HCT116 (cell line): ENCODE results near the gene TBCD. TPM values are rescaled to one million over a fixed set of nuclear protein-coding genes. Genes with fewer than 3 reads are reported as not detected.

Experiments used
- ATAC-seq: fragments of 200-7000 bp; cut with Tn5 transposase; 2 replicates; pipeline ENCODE4 v1.9.1; 2020; ENCODE audit warnings: mild to moderate bottlenecking, moderate library complexity
- BruUV-seq: library from RNA; stranded (reverse); fragments of 400-500 nt; replicated peaks from 2 replicates; lab custom pipeline; 2021; lab: Mats Ljungman, UMichigan
- CTCF ChIA-PET: fragments of 300-600 bp; sonication (Branson Sonifier 250); formaldehyde crosslinking; loops from one replicate; lab custom pipeline; 2021; ENCODE audit warnings: antibody characterized with exemption; lab: Charles Lee
- POLR2A ChIA-PET: fragments of 300-600, 350-600 bp; sonication (Branson Sonifier 250); formaldehyde crosslinking; loops from one replicate; lab custom pipeline; 2021; ENCODE audit warnings: antibody characterized with exemption; lab: Charles Lee
- RAD21 ChIA-PET, 2 experiments: fragments of 300-600 bp; sonication (Branson Sonifier 250); formaldehyde crosslinking; loops; one replicate each; lab custom pipeline; 2023; ENCODE audit warnings: low total read pairs in 2 of 2; ENCODE audit not compliant: uncharacterized antibody in 2 of 2, unreplicated experiment in 2 of 2, low non-redundant PET in 1 of 2; lab: Charles Lee
- DNase-seq: peaks from one replicate; pipeline ENCODE4 v3.0.0-alpha.2; 2010; ENCODE audit warnings: low read depth, low spot score
- H2AFZ ChIP-seq: fragments of 200-600 bp; shearing (Covaris generic), sonication (generic); 2 replicates; pipeline ENCODE4 v1.6.1; 2017; ENCODE audit warnings: low read depth, mixed run types, mixed read lengths, antibody characterized with exemption, low read length; ENCODE audit not compliant: poor library complexity, severe bottlenecking
- H3K27ac ChIP-seq: 2 replicates; pipeline ENCODE4 v1.5.1; 2012; ENCODE audit warnings: low read depth, low read length
- H3K27me3 ChIP-seq: fragments of 200-600 bp; sonication (generic); 2 replicates; pipeline ENCODE4 v1.6.1; 2016; ENCODE audit warnings: mixed run types, low read length, mixed read lengths; ENCODE audit not compliant: insufficient read depth
- H3K36me3 ChIP-seq, 2 experiments: fragments of 200-500 bp in 1 of 2; fragments of 200-600 bp in 1 of 2; sonication (Bioruptor generic) in 1 of 2; sonication (generic) in 1 of 2; 2 replicates each; pipeline versions ENCODE4 v1.5.1 to v1.6.1; 2014 to 2016; ENCODE audit warnings: low read length in 2 of 2, inconsistent platforms in 1 of 2, mixed read lengths in 1 of 2, mixed run types in 1 of 2; ENCODE audit not compliant: insufficient read depth in 2 of 2, control insufficient read depth in 1 of 2
- H3K4me1 ChIP-seq, 2 experiments: fragments of 200-600 bp in 1 of 2; sonication (generic) in 1 of 2; 2 replicates each; pipeline versions ENCODE4 v1.5.1 to v1.6.1; 2012 to 2017; ENCODE audit warnings: low read length in 2 of 2, inconsistent platforms in 1 of 2, mild to moderate bottlenecking in 1 of 2, mixed read lengths in 1 of 2, mixed run types in 1 of 2, moderate library complexity in 1 of 2; ENCODE audit not compliant: insufficient read depth in 2 of 2, control insufficient read depth in 1 of 2
- H3K4me2 ChIP-seq: fragments of 200-600 bp; sonication (generic); 2 replicates; pipeline ENCODE4 v1.6.1; 2017; ENCODE audit warnings: mixed run types, low read length, mixed read lengths
- H3K4me3 ChIP-seq, 2 experiments: fragments of 200-600 bp in 1 of 2; sonication (generic) in 1 of 2; replicated peaks in 1 of 2; 2 replicates each; pipeline ENCODE4 v1.5.1; 2011 to 2016; ENCODE audit warnings: low read length in 2 of 2, control low read depth in 1 of 2, low read depth in 1 of 2, mild to moderate bottlenecking in 1 of 2, mixed read lengths in 1 of 2, mixed run types in 1 of 2
- H3K79me2 ChIP-seq: fragments of 200-600 bp; sonication (generic); 2 replicates; pipeline ENCODE4 v1.6.1; 2017; ENCODE audit warnings: mild to moderate bottlenecking, mixed run types, low read length, moderate library complexity, mixed read lengths; ENCODE audit not compliant: insufficient read depth
- H3K9ac ChIP-seq: fragments of 200-600 bp; sonication (generic); 2 replicates; pipeline ENCODE4 v1.6.1; 2016; ENCODE audit warnings: low read length, mixed read lengths
- H3K9me2 ChIP-seq: fragments of 200-600 bp; sonication (generic), shearing (Covaris generic); 2 replicates; pipeline ENCODE4 v1.6.1; 2017; ENCODE audit warnings: mixed run types, mild to moderate bottlenecking, moderate library complexity; ENCODE audit not compliant: insufficient read depth
- H3K9me3 ChIP-seq, 2 experiments: fragments of 200-500 bp in 1 of 2; fragments of 200-600 bp in 1 of 2; sonication (Bioruptor generic) in 1 of 2; sonication (generic) in 1 of 2; 2 replicates each; pipeline ENCODE4 v1.6.1; 2014 to 2017; ENCODE audit warnings: low read length in 2 of 2, mixed read lengths in 2 of 2, inconsistent platforms in 1 of 2, low read depth in 1 of 2, mild to moderate bottlenecking in 1 of 2, mixed run types in 1 of 2, moderate library complexity in 1 of 2; ENCODE audit not compliant: control insufficient read depth in 1 of 2, insufficient read depth in 1 of 2
- H4K20me1 ChIP-seq: fragments of 200-600 bp; sonication (generic), shearing (Covaris generic); 2 replicates; pipeline ENCODE4 v1.6.1; 2017; ENCODE audit warnings: mixed run types, mild to moderate bottlenecking, moderate library complexity; ENCODE audit not compliant: insufficient read depth
- CTCF ChIP-seq, 3 experiments: fragments of 200-600 bp in 1 of 3; sonication (generic) in 1 of 3; IDR thresholded peaks in 2 of 3; conservative IDR thresholded peaks in 1 of 3; 2 replicates each; pipeline ENCODE4 v1.5.1; 2012 to 2017; ENCODE audit warnings: low read depth in 2 of 3, low read length in 2 of 3, antibody characterized with exemption in 1 of 3, borderline replicate concordance in 1 of 3, control low read depth in 1 of 3, mild to moderate bottlenecking in 1 of 3, mixed read lengths in 1 of 3, mixed run types in 1 of 3, moderate library complexity in 1 of 3; ENCODE audit not compliant: insufficient read depth in 1 of 3
- ELF1 ChIP-seq: IDR thresholded peaks from 2 replicates; pipeline ENCODE4 v1.6.1; 2012; ENCODE audit warnings: low read depth, borderline replicate concordance
- EZH2 ChIP-seq: fragments of 200-600 bp; sonication (generic); IDR thresholded peaks from 2 replicates; pipeline ENCODE4 v1.6.1; 2017; ENCODE audit warnings: antibody characterized with exemption, mixed run types
- FOSL1 ChIP-seq: IDR thresholded peaks from 2 replicates; pipeline ENCODE4 v1.6.1; 2012; ENCODE audit warnings: low read depth
- RAD21 ChIP-seq: IDR thresholded peaks from 2 replicates; pipeline ENCODE4 v1.6.1; 2012; ENCODE audit warnings: low read depth, mild to moderate bottlenecking
- intact Hi-C: fragments of 100-400 bp; cut with micrococcal nuclease; formaldehyde crosslinking; loops from 2 replicates; pipeline ENCODE4 v1.10.0; 2022
- total RNA-seq: library from RNA; stranded (reverse); gene quantifications from one replicate; pipeline ENCODE4 v1.2.1, GENCODE V29; 2021; ENCODE audit not compliant: unreplicated experiment

Gene TBCD
- total RNA-seq, 1 experiment from 2014 or later = 152 TPM

GRCh38 chr17:82915010-82915756, 163.3 kb downstream of the TBCD start:
- H3K4me3 ChIP-seq = no peak overlapping the region
- H3K9me2 ChIP-seq = no peaks in the 10 kb centered on the region
- no peak overlapping the region for H2AFZ ChIP-seq
- ATAC-seq = no peak
- H3K27ac ChIP-seq = no peak overlapping the region
- POLR2A ChIA-PET = interaction anchor here (0.6 kb wide), 1 partner anchor 136 kb away, joined by 3 read pairs; no protein-coding TSS in a partner anchor
- no peak for DNase-seq
- CTCF ChIA-PET = interaction anchor here (1.1 kb wide), 1 partner anchor 137 kb away, joined by 3 read pairs; no protein-coding TSS in a partner anchor
- no peaks in the 10 kb centered on the region for H3K9me3 ChIP-seq
- RAD21 ChIA-PET = no interaction called here
- no TSS peak for BruUV-seq
- no peak overlapping the region for H3K9ac ChIP-seq
- H3K79me2 ChIP-seq = no peaks in the 10 kb centered on the region
- TF ChIP-seq CTCF (IDR thresholded peaks at IDR 0.05 in 2 of 3, conservative IDR thresholded peaks at IDR 0.05 in 1 of 3; ENCODE audit: borderline replicate concordance in 1 of 3, insufficient read depth in 1 of 3, low read depth in 2 of 3, low read length in 2 of 3) = peak; percentile 34 to 49 (median 47); a peak in 5 of 6 replicates
- TF ChIP-seq RAD21 = peak; percentile 51
- no peak for TF ChIP-seq FOSL1
- H3K27me3 ChIP-seq = no peaks in the 10 kb centered on the region
- H3K4me2 ChIP-seq = no peak overlapping the region
- no peaks in the 10 kb centered on the region for H3K4me1 ChIP-seq
- intact Hi-C loops = no loop called here
- peaks cover 0 to 12% of the 10 kb centered on the region in 2 experiments; a peak in 2 of 4 replicates for H3K36me3 ChIP-seq
- no peaks in the 10 kb centered on the region for H4K20me1 ChIP-seq

DNA sequence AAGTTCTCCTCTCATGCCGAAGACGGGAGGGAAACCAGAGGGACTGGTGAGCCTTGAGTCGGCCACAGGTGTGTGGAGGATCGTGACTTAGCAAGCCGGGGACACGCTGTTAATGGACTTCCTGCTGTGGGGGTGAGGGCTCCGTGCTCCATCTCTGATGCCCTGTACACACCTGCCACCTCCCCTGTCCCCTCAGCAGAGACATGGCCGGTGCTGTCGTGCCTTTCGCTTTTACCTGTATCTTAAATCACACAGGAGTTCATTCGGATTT, 163.8 kb downstream of the TBCD start:
- intact Hi-C loops = no loop called here
- Histone ChIP-seq H3K9ac (no peak overlapping the region), H3K27ac (no peak overlapping the region), H3K79me2 (no peaks in the 10 kb centered on the region), H3K4me1 (no peaks in the 10 kb centered on the region), H4K20me1 (no peaks in the 10 kb centered on the region), H3K9me3 (no peaks in the 10 kb centered on the region), H3K9me2 (no peaks in the 10 kb centered on the region), H3K27me3 (no peaks in the 10 kb centered on the region), H3K4me3 (no peak overlapping the region), H3K36me3 (peaks cover 0 to 12% of the 10 kb centered on the region in 2 experiments; a peak in 2 of 4 replicates), H2AFZ (no peak overlapping the region), H3K4me2 (no peak overlapping the region)
- TF ChIP-seq EZH2 (no peak), ELF1 (no peak)
- ATAC-seq (no peak), DNase-seq (no peak)
- CTCF ChIA-PET = no interaction called here
- BruUV-seq = no TSS peak
- RAD21 ChIA-PET = no interaction called here
- POLR2A ChIA-PET = interaction anchor here (0.6 kb wide), 1 partner anchor 137 kb away, joined by 3 read pairs; no protein-coding TSS in a partner anchor
